Raji (cell line): ENCODE measurements around the gene GOLGA5.

Experiments
- POLR2A ChIP-seq: IDR thresholded peaks from 2 replicates; pipeline ENCODE4 v1.6.1; 2011; ENCODE audit warnings: low read depth, low read length, control low read depth; ENCODE audit not compliant: insufficient read depth

The GOLGA5 gene

GRCh38 chr14:92887157-92887556 lies 93.1 kb downstream of the GOLGA5 start:
- TF ChIP-seq POLR2A = no peak

- no peak for TF ChIP-seq POLR2A
Observed at GRCh38 chr14:92888896-92889295, 94.8 kb downstream of the GOLGA5 start.
